HG02970 (cell line): ENCODE data around the gene KLHL6.
"Not testable (repeated sequence)": the region's sequence is repeated elsewhere in the genome, so short reads cannot be mapped to it uniquely, and the experiment has no call there.

Experiments used
- ATAC-seq: cut with Tn5 transposase; IDR thresholded peaks from one replicate; pipeline ENCODE4 v1.9.1; 2021; ENCODE audit warnings: mild to moderate bottlenecking, moderate library complexity, moderate number of reproducible peaks; ENCODE audit not compliant: unreplicated experiment, low FRiP score

KLHL6 gene

DNA sequence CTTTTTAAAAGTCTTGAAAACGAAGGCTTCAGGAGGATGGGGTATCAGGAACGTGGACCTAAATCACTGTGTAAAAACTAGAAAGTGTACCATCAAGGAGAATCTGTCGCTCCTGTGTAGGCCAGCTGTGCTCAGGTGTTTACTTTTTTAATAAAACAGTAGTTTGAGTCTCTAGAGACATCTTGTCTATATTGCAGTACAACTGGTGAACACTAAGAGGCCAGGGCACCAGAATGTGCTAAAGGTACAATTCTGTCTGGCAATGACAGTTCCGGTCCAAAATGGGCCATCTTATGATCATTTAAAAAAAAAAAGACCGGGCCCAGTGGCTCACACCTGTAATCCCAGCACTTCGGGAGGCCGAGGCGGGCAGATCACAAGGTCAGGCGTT, 65.3 kb downstream of the KLHL6 start:
- ATAC-seq: no peak

DNA sequence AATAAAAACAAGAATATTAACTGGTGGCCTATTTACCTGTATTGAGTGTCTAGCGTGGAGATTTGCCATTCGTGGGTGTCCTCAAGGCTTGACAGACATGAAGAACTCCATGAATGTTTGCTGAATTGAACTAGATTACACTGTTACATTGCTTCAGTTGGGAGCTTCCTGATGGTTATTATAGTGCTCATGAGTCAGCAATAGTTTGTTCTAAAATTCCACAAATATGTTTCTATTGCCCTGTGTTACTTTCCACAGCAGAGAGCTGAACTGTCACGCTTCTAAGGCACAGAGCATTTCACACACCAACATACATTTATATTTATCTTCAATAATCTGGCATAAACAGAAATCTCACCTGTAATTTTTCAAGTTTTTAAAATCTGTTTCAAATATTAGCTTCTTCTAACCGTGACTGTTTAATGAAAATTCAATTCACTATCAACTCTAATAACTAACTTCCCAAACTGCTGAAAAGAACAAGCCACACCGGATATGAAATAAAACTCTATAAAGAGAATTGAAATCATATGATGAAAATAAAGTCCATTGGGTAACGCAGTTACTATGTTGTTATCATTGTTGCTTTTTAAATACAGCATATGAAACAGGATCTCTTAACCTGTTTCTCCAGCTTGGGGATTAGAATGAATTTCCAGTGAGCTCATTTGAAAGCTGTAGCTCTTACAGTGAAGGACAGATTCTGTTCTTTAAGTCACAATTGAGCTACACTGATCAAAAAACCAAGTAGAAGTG, 65.9 kb downstream of the KLHL6 start:
- no peak for ATAC-seq

DNA sequence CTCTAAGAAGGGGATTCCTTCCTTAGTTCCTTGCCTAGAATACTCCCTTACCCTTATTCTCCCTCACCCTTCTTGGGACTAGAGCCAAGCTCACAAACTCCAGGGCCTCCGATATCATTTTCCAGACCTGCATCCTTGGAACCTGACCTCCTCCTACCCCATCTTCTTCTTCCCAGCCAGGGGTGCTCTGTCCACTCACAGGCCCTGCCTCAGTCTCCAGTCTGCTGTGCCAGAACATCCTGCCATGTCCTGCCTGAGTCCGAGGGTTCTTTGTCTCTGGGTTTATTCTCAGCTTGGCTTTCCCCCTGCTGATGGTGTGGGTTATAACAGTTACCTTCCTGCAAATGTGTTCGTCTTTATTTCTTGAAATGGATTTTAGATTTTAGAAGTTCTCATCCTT, 67.2 kb downstream of the KLHL6 start:
- no peak for ATAC-seq

DNA sequence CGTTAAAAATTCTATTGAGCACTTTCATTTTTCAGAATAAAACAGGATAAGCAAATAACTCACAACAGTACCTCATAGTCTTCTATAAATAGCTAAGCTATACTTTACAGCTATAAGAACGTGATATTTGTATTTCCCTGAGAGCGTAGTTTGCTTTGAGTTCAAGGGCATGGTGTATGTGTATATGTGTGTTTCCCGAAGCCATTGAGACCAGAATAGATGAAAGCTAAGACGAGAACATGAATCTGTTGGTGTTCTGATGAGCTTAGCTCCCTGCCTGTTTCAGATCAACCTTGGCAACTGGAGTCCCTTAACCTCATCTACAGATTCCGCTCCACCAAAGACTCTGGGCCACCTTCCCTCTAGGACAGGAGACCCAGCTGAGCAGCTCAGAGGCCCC, 67.6 kb downstream of the KLHL6 start:
- ATAC-seq: no peak

DNA sequence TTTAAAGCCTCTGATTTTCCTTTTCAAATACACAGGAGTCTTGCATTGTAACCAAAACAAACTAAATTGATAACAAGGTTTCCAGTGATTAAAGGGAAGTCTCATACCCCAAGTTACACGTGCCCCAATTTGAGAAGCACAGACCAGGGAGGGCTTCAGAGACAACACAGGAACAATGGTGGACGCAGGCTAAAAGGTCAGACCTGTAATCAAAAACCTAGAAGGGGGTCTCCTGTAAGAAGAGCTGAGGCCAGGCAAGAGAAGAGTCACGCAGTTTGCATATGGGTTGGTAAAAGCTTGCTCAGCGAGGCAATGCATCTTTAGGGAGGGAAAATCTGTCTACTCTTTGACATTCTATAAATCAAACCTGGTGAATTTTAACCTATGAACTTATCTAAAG, 68.5 kb downstream of the KLHL6 start:
- ATAC-seq: no peak

DNA sequence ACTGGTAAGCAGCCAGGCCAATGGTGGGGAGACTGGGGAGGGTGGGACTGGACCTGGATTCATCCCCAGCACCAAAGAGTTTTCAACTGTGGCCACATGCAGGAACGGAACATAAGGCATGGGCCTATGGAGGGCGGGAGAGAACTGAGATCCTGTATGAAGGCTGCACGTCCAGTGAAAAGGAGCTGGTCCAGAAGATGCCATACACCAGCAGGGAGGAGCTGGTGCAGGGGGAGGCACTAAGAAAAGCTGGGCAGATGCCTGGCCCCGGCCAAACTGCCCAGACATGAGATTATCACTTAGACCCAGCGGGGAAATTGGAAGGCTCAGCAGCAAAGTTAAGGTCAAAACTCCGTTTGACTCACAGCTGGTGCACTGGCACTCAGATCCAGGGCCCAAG, 69.0 kb downstream of the KLHL6 start:
- no peak for ATAC-seq

DNA sequence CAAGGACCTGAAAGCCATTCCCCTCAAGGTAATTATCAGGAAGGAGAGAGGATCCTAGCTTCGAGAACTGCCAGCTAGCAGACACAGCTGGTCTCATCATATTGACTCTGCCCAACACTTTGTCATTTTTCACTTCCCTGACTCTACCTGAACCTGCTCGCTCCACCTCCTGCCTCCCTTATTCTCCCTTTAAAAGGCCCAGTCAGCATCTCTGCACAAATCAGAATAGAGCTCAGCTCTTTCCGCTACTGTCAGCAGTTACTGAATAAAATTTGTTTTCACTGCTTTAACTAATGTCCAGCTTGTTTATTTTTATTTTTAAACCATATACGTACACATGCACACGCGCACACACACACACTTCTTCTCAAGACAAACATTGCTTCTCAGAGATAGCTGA, 69.9 kb downstream of the KLHL6 start:
- no peak for ATAC-seq

DNA sequence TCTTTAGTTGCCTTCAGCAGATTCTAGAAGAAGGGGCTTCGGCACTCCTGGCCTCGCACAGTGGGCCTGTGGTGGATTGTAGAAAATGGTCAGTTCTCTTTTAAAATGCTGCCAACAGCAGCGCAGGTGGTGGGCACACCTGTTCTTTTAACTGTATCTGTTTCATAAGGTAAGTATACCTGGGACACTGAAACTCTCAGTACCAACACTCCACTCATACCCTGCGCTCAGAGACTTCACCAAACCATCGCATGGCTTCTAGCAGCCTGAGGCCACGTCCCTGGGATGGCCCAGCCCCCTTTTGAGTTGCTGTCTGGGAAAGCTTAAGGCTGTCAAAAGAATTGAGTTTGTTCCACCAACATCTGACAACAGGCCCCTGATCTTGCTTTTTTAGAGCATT, 70.4 kb downstream of the KLHL6 start:
- ATAC-seq: no peak

DNA sequence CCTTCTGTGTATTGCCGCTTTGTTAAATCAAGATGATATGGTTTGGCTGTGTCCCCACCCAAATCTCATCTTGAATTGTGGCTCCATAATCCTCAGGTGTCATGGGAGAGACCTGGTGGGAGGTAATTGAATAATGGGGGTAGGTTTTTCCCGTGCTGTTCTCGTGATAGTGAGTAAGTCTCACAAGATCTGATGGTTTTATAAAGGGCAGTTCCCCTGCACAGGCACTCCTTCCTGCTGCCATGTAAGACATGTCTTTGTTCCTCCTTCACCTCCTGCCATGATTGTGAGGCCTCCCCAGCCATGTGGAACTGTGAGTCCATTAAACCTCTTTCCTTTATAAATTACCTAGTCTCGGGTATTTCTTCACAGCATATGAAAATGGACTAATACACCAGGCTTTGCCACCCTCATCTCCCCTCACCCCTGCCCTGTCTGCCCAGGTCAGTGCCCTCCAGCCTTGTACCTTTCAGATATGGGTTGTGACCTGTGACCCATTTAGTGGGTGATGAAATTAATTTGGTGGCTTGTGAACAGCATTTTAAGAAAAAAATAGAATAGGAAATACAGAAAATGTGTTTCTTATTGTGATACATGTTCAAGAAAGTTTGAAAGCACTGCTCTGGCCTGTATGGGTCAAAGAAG, 71.0 kb downstream of the KLHL6 start:
- ATAC-seq: no peak

DNA sequence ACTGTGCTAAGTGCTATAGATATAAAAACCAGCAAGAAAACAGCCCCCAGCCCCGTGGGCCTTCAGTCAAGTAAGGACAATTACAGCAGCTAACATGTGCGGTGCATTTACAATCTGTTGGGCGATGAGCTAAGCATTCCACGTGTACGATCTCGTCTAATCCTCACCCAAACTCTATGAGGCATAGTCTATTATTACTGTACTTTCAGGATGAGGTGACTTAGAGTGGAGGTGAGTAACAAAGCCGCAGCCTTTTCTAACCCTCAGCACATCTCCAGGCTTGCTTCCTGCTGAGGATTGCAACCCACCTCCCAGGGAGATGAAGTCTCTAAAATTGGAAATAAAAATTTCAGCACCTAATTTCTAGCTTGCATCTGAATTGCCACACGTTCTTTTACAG, 73.9 kb downstream of the KLHL6 start:
- ATAC-seq: no peak

DNA sequence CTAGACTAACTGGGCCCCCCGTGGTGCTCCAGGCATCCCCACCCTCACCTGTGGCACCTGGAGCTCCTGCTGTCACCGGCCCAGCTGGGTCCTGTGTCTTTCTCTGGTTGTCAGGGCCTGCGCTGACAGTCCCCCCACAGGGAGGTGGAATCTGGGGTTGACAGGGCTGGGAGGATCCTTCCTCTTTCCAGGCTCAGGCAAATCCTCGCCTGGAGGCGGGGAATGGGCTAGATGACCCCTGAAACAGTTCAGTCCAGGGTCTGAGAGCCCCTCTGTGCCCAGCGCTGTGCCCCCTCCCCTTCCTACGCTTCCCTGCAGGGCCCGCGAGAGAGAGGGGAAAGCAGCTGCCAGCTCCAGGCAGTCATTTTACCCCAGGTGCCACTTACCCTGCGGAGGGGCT, 77.0 kb downstream of the KLHL6 start:
- no peak for ATAC-seq

DNA sequence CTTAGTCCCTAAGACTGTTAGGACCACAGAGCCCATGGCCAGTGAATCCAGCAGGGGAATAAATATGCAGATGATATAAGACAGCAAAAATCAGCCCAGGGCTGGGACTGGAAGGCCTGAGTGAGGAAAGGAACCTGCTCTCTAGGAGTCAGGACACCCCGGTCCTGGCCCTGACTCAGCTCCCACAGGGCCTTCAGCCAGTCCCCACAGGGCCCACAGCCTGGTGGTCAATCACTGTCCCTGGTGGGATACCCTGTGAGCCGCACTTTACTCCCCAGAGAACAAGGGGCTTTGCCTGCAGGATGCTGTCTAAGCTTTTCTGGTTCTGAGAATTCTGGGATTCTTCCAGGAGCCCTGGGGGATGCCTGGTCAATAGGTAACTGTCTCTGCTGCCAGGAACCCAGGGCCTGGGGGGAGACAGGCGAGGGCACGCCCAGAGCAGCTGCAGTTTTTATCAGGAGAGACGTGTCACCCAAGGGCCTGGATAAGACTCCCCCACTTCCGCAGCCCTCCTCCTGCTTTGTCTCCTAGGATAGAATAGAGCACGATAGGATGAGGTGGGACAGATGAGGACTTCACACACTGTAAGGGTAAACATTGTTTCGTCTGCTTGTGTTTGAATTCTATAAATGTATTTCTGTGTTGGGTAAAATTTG, 77.6 kb downstream of the KLHL6 start:
- ATAC-seq: no peak

DNA sequence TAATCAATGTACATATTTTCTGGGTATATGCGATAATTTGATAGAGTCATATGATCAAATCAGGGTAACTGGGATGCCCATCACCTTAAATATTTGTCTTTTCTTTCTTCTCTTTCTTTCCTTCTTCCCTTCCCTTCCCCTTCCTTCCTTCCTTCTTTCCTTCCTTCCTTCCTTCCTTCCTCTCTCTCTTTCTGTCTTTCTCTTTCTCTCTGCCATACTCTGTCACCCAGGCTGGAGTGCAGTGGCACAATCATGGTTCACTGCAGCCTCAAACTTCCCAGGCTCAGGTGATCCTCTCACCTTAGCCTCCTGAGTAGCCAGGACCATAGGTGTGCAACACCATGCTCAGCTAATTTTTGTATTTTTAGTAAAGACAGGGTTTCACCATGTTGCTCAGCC, 79.7 kb downstream of the KLHL6 start:
- not testable (repeated sequence) for ATAC-seq

DNA sequence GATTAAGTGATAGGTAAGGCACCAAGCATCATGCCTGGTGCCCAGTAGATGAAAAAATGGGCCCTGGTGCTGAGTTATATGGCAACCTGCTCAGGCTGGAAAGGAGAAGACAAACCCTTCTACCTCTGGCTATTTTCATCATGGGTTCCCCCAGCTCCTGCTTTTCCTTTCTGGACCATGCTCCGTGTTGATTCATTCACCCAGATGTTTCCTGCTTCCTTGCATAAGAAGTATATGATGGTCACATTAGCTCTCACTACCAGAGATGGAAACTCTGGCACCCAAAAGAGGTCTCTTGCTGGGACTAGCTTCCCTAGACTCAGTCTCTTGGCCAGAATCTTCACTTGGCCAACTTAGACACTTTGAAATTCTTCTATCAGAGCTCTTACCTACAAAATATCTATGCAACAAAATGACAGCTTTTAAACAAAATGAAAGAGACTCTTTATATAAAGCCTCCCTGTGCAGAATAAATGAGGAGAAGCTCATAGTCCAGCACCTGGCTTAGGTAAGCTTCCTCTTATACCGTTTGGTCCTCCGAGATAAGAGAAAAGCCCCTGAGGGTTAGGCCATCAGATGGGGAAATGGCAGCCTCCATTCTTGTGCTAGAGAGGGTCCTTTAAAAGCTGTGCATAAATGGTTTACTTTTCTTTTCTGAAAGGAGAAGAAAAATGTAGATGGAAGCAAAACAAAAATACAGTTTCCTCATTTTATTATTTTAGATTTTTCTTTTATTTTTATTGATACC, 80.3 kb downstream of the KLHL6 start:
- ATAC-seq: no peak

DNA sequence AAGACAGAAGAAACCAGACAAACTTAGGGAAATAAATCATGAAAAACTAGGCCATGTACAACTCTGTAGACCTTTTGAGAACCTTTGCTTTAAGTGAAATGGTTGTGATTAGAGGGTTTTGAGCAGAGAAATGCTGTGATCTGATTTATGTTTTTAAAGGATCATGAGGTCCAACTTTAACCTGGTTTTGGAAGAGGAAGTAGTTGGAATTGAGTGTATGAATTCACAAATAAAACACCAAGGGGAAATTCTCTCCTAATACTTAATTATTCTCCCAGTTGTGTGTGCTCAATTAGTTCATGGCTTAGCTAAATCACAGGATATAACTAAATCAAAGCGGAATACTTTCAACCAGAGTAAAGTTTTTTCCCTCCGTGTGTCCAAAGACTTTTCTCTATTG, 81.5 kb downstream of the KLHL6 start:
- no peak for ATAC-seq

DNA sequence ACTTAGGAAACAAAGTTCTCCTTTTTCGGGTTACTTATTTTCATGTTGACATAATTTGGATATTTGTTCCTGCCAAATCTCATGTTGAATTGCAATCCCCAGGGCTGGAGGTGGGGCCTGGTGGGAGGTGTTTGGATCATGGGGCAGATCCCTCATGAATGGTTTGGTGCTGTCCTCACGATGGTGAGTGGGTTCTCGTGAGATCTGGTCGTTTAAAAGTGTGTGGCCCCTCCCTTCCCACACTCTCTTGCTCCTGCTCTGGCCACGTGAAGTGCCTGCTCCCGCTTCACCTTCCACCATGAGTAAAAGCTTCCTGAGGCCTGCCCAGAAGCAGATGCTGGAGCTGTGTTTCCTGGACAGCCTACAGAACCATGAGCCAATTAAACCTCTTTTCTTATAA, 83.4 kb downstream of the KLHL6 start:
- no peak for ATAC-seq

DNA sequence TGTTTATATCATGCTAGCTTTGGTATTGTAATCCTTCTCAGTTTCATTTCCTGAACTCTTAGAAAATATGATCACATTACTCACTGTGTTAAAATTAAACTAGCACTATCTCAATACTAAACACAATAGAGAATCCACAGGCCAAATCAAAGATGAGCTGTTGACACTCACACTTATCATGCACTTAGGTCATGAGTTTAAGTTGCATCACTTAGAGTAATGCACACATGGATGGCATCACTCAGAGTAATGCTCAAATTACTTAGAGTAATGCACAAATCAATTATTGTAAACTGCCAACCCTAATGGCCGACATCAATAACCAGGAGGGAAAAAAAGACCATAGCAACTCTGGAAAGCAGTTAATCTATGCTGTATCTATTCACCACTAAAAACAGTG, 87.1 kb downstream of the KLHL6 start:
- no peak for ATAC-seq

DNA sequence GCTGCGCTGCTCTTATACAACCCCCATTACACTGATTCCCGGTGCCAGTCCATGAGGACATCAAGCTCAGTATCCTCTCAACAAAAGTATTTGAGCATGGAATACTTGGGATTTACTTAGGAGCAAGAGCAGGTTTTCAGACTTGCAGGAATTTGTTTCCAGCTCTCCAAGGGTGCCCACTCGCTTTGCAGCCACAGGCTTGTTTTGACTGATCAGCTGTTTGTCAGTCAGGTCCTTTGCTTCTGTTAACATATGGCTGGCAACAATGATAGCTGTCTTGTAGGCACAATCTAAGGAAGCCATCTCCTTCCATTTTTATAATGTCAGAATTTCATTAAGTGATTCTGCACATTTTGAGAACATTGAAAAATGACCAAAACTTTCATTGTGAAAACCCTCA, 88.9 kb downstream of the KLHL6 start:
- no peak for ATAC-seq

DNA sequence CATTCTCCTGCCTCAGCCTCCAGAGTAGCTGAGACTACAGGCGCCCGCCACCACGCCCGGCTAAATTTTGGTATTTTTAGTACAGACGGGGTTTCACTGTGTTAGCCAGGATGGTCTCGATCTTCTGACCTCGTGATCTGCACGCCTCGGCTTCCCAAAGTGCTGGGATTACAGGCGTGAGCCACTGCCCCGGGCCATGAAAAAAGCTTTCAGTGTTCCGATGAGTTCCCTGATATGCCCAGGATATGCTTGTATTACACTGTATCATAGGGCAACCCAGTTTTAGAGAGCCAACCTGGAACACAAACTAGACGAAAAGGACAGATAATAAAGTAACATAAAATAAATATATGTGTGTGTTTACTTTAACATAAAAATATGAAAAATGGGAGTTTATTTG, 89.8 kb downstream of the KLHL6 start:
- ATAC-seq: not testable (repeated sequence)

DNA sequence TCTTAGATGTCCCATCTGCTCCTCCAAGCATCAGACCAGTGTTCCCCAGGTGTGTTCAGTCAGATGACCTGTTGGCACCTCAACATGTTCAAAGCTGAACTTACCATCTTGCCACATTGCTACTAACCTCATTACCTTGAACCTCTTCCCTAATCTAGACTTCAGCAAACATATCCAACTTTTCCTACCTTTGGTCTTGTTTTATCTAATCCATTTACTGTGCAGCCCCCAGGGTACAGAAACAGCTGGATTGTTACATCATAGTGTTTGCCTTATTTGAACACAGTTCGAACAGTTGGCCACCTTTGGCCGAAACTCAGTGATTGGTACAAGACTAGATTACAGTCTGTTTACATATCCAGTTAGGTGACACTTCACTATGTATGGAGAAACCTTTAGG, 91.0 kb downstream of the KLHL6 start:
- no peak for ATAC-seq
